ENCODE measurements around the gene PACSIN2. TPM values are rescaled to one million over a fixed set of nuclear protein-coding genes. Genes with fewer than 3 reads are reported as not detected.
A peak's percentile ranks its signal among the peaks of the same experiment; 100 is the strongest.

The PACSIN2 gene
- total and polyA plus RNA-seq, 2 of the 13 experiments (the other 11 are each of a cell fraction or from before 2014, with no cell fraction given), result 54.1 to 68.8 TPM

GRCh38 chr22:42856865-42857704, 157.9 kb downstream of the PACSIN2 start, which contains the start of gene ARFGAP3 (continued):
- TF ChIP-seq ZNF407 (CRISPR knock-in tag; IDR thresholded peaks at IDR 0.05; ENCODE audit: not compliant biosample characterization), result peak; percentile 80
- peak; percentile 95 for TF ChIP-seq RFXAP (CRISPR knock-in tag; IDR thresholded peaks at IDR 0.05; ENCODE audit: borderline replicate concordance)
- TF ChIP-seq NONO (IDR thresholded peaks at IDR 0.05), result no peak
- TF ChIP-seq NONO (CRISPR knock-in tag; conservative IDR thresholded peaks at IDR 0.05), result peak; percentile 80
- TF ChIP-seq, protein P1, sequence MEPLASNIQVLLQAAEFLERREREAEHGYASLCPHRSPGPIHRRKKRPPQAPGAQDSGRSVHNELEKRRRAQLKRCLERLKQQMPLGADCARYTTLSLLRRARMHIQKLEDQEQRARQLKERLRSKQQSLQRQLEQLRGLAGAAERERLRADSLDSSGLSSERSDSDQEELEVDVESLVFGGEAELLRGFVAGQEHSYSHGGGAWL (CRISPR knock-in tag; IDR thresholded peaks at IDR 0.05), result peak; percentile 98
- TF ChIP-seq POLR2A (IDR thresholded peaks at IDR 0.05; ENCODE audit: insufficient read depth in 1 of 2, low read depth in 2 of 2, low read length in 2 of 2), result peak; percentile 78 to 87
- TF ChIP-seq DBP (CRISPR knock-in tag; IDR thresholded peaks at IDR 0.05; ENCODE audit: not compliant biosample characterization), result peak; percentile 54
- TF ChIP-seq ZBTB1 (CRISPR knock-in tag; IDR thresholded peaks at IDR 0.05; ENCODE audit: borderline replicate concordance), result no peak
- peak; percentile 93 for TF ChIP-seq MXD4 (CRISPR knock-in tag; IDR thresholded peaks at IDR 0.05)
- peak; percentile 96 for TF ChIP-seq NR1H2 (CRISPR knock-in tag; IDR thresholded peaks at IDR 0.05; ENCODE audit: borderline replicate concordance, low read depth)
- TF ChIP-seq DPF2 (CRISPR knock-in tag; IDR thresholded peaks at IDR 0.05; ENCODE audit: borderline replicate concordance, low read depth), result no peak
- peak; percentile 98 for TF ChIP-seq ZNF674 (CRISPR knock-in tag; IDR thresholded peaks at IDR 0.05; ENCODE audit: low read depth)
- peak; percentile 49 for TF ChIP-seq ZNF143 (CRISPR knock-in tag; IDR thresholded peaks at IDR 0.05)
- TF ChIP-seq BRD4 (CRISPR knock-in tag; IDR thresholded peaks at IDR 0.05), result peak; percentile 73
- TF ChIP-seq SPEN (CRISPR knock-in tag; IDR thresholded peaks at IDR 0.05; ENCODE audit: low read depth), result peak; percentile 84
- TF ChIP-seq ZBTB8A (CRISPR knock-in tag; IDR thresholded peaks at IDR 0.05; ENCODE audit: borderline replicate concordance, low read depth), result no peak
- TF ChIP-seq HDAC2 (CRISPR knock-in tag; IDR thresholded peaks at IDR 0.05), result peak; percentile 58; the same call in 1 of the 2 replicates
- TF ChIP-seq KAT8 (CRISPR knock-in tag; IDR thresholded peaks at IDR 0.05), result peak; percentile 32
- TF ChIP-seq NKX3-1 (CRISPR knock-in tag; IDR thresholded peaks at IDR 0.05), result peak; percentile 95
- TF ChIP-seq SKI (IDR thresholded peaks at IDR 0.05; ENCODE audit: partially characterized antibody), result peak; percentile 46
- TF ChIP-seq ZNF589 (CRISPR knock-in tag; conservative IDR thresholded peaks at IDR 0.05), result peak; percentile 91; the same call in 1 of the 2 replicates
